GM04504 (cell line): Measurements from ENCODE around the gene SLC9A1.

ENCODE experiments used
- DNase-seq: peaks from one replicate; pipeline ENCODE4 v3.0.0-alpha.2; 2012; ENCODE audit warnings: low read depth

SLC9A1 gene

GRCh38 chr1:27102707-27103468 lies 52.0 kb downstream of the SLC9A1 start:
- no peak for DNase-seq

DNA sequence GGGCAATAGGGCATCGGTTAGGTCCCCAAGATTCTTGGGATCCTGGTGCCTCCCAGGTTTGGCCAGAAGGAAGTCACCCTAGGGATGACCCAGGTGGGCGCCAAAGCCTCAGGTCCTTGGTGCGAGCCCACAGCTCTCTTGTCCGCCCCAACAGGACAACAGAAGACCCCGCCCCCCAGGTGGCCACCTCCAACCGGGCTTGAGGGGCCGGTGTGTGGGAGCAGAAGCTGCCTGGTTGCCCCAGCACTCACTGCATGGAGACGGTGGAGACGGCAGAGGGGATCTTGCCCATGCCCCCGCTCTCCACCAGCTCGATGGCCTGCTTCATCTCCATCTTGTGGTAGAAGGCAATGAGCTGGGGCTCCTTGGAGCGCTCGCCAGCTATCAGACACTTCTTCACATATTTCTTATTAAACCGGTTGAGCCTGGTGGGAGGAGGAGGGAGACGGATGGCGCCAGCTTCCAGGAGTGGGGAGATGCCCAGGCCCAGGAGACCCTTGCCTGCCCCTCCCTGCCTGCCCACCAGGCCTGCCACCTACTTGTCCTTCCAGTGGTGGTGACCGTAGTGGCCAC lies 52.7 kb downstream of the SLC9A1 start:
- no peak for DNase-seq

- no peak for DNase-seq
These were observed 53.2 kb downstream of the SLC9A1 start for GRCh38 chr1:27101696-27102095.

DNA sequence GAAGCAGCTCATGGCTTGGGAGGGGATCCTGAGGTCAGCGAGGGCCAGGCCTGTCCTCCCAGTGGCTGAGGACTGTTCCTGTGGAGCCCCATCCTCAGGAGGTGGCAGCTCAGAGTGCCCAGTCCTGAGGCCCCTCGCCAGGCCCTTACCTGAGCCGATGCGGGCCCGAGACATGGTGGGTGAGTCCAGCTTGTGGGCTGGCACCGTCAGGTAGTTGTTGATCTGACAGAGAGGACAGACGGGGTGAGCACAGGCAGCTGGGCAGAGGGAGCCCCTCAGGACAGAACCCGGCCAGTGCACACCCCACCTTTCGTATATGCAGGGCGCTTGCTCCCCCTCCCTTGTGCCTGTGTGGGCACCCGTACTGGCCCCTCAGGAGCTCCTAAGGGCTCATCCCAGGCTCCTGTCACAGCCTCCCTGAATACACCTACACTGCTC lies 53.9 kb downstream of the SLC9A1 start:
- no peak for DNase-seq

- no peak for DNase-seq
These were observed 54.4 kb downstream of the SLC9A1 start for GRCh38 chr1:27100335-27101053.

- DNase-seq: peak; percentile 68
These were observed 55.2 kb downstream of the SLC9A1 start for GRCh38 chr1:27099587-27100334.

DNA sequence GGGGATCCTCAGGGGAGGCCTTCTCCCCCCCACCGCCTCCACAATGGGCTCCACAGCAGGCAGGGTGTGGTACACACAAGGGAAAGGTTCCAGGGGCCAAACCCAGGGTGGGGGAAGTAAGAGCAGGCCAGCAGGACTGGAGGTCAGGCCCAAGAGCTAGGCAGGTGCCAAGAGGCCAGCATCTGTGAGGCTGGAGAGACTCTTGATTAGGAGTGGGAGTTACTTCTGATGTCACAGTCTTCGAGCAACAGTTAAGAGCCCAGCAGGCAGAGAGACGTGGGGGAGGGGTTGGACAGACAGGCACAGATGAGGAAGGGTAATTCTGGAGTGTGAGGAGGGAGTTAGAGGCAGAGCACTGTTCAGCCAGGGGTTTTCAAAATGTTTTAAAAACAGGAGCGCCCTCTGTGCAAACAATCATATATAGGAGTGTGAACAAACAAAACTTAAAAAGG lies 55.8 kb downstream of the SLC9A1 start:
- no peak for DNase-seq

DNA sequence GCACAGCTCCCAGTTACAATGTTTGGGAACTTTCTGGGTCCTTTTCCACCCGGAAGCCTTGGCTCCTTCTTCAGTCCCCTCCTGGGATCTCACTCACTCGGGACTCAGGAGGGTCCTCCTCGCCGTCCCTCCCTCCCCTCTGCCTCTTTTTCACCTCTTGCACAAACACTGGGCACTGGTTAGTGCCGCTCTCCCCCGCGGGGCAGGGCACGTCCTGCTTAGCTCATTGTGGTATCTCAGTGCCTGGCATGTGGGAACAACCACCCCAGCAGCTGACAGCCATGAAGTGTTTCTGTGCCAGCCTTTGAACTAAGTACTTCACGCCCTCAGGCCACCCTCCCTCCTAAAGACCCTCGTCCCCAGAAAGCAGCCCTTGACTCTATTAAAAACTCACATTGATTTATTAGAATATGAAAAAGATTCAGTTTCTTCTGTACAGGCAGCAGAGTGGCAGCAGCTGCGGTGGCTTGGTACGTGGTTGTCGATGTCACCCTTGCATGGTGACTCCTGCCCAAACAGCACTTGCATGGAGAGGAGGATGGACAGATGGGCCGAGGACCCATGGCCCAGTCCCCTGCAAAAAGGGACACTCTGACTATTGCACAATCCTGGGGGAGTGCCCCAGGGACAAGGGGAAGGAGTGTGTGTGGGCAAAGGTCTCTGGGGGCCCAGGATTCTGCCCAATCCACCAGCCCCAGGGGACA lies 56.3 kb downstream of the SLC9A1 start:
- no peak for DNase-seq

- peak; percentile 56 for DNase-seq
These were observed 57.4 kb downstream of the SLC9A1 start for GRCh38 chr1:27097484-27097917.

GRCh38 chr1:27095576-27095975 lies 59.3 kb downstream of the SLC9A1 start:
- DNase-seq: no peak

GRCh38 chr1:27092888-27093287 lies 62.0 kb downstream of the SLC9A1 start:
- no peak for DNase-seq

- no peak for DNase-seq
These were observed 64.0 kb downstream of the SLC9A1 start for GRCh38 chr1:27090911-27091310.

DNA sequence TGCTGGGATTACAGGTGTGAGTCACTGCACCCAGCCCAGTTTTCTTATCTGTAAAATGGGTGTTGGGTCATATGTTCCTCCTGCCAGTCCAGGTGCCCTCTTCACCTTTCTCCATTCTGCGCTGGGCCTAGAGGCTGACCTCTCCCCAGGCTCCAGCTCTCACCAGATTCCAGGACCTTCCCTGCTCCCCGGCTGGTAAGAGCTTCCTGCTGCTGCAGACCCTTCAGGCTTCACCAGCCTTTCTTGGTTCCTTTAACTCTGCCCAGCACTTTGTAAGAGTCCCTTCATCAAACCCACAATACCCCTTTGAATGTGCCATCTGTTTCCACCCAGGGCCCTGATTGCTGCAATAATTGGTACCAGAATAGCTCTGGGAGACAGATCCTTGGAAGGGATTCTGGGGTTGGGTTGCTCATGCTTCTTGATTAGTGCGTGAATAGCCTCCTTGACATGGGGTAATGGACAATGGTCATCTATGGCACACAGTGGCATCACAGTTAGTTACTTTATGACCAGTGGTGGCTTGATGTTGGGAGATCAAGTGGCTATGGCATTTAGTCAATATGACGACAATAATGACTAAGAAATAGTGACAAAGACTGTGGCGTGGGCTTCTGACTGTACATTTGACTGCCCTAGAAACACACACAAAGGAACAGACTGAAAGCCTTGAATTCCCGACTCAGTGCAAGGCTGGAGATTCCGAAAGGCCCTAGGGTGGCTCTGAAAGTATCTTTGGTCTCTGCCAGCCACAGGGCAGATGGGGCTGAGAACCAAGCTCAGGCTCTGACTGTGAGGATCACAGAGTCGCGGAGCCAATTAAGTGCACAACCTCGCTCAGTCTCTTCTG lies 67.3 kb downstream of the SLC9A1 start:
- no peak for DNase-seq

- no peak for DNase-seq
These were observed 68.3 kb downstream of the SLC9A1 start for GRCh38 chr1:27086628-27087027.

DNA sequence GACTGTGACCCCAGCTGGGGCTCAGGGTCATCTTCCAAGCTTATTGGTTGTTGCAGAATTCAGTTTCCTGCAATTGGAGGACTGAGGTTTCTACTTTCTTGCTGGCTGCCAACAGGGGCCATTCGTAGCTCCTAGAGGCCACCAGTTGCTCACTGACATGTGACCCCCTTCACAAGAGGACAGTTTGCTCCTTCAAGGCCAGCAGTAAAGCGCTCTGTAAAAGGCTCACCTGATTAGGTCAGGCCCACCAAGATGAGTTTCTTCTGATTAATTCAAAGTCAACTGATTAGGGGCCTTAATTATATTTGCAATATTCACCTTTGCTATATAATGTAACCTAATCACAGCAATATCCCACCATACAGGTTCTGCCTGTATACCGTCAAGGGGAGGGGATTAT lies 68.9 kb downstream of the SLC9A1 start:
- DNase-seq: no peak

- DNase-seq: no peak
These were observed 70.8 kb downstream of the SLC9A1 start for GRCh38 chr1:27084107-27084506.

DNA sequence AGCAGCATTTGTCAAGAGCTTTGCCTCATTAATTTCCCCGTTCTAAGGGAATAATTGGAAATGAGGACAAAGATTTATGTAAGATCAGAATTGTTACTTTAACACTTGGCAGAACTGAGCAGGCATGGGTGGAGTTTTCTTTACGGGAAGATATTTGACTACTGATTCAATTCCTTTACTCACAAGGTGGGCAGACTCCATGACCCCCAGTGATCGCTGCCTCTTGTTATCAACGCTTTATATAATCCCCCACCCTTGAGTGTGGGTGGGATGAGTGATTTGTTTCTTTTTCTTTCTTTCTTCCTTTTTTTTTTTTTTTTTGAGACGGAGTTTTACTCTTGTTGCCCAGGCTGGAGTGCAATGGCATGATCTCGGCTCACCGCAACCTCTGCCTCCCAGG lies 77.0 kb downstream of the SLC9A1 start:
- DNase-seq: no peak

- no peak for DNase-seq
These were observed 78.1 kb downstream of the SLC9A1 start for GRCh38 chr1:27076803-27077202.

GRCh38 chr1:27074175-27074780 lies 80.6 kb downstream of the SLC9A1 start:
- DNase-seq: no peak

DNA sequence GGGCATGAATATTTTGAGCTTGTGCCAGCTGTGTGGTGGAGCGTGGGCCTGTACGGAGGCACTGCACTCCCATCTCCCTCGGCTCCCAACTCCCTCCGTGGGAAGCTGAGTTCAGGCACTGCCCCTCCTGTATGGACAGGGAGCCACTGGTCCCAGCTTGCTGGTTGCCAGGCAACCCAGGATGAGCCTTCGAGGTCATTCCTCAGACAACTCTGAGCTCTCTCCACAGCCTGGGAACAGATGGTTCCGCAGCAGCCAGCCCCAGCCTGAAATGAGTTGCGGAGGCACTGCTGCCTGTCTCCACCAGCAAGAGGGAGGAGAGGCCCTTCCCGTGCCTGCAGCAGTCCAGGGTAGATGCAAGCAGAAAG lies 83.9 kb downstream of the SLC9A1 start:
- peak; percentile 63 for DNase-seq
